Neural cell (in vitro differentiated cells): ENCODE data around the gene ATXN10. TPM values are rescaled to one million over a fixed set of nuclear protein-coding genes. Genes with fewer than 3 reads are reported as not detected.

Experiments
- H2AFZ ChIP-seq: fragments of 200-600, 300-800 bp; sonication (generic), shearing (Covaris generic); 2 replicates; pipeline ENCODE4 v1.6.0; 2014; ENCODE audit warnings: low read depth, mild to moderate bottlenecking, antibody characterized with exemption, low read length, moderate library complexity
- H3F3A ChIP-seq: fragments of 200-600 bp; shearing (Covaris generic); 2 replicates; pipeline ENCODE4 v1.6.1; 2016; ENCODE audit warnings: mild to moderate bottlenecking, moderate library complexity, mixed read lengths, antibody characterized with exemption, low read length; ENCODE audit not compliant: insufficient read depth, poor library complexity, severe bottlenecking
- H3K27ac ChIP-seq: fragments of 200-600, 300-800 bp; sonication (generic), shearing (Covaris generic); 2 replicates; pipeline ENCODE4 v1.5.1; 2014; ENCODE audit warnings: mild to moderate bottlenecking, low read length, moderate library complexity
- H3K27me3 ChIP-seq: fragments of 300-800, 200-600 bp; sonication (generic), shearing (Covaris generic); 2 replicates; pipeline ENCODE4 v1.6.0; 2014; ENCODE audit warnings: mild to moderate bottlenecking, low read depth, low read length, moderate library complexity; ENCODE audit not compliant: insufficient read depth
- H3K36me3 ChIP-seq: fragments of 300-800, 200-600 bp; sonication (generic), shearing (Covaris generic); 2 replicates; pipeline ENCODE4 v1.5.1; 2014; ENCODE audit warnings: mild to moderate bottlenecking, antibody characterized with exemption, low read length, moderate library complexity; ENCODE audit not compliant: insufficient read depth
- H3K4me2 ChIP-seq: fragments of 300-800, 200-600 bp; sonication (generic), shearing (Covaris generic); 2 replicates; pipeline ENCODE4 v1.6.0; 2014; ENCODE audit warnings: mild to moderate bottlenecking, low read length
- H3K4me3 ChIP-seq: fragments of 300-800, 200-600 bp; sonication (generic), shearing (Covaris generic); 2 replicates; pipeline ENCODE4 v1.5.1; 2014; ENCODE audit warnings: mild to moderate bottlenecking, low read length, moderate library complexity
- H3K79me2 ChIP-seq: fragments of 200-600 bp; shearing (Covaris generic); replicated peaks from 2 replicates; pipeline ENCODE4 v1.6.0; 2014; ENCODE audit warnings: mild to moderate bottlenecking, low read length, moderate library complexity; ENCODE audit not compliant: insufficient read depth
- H3K9ac ChIP-seq: fragments of 300-800, 200-600 bp; sonication (generic), shearing (Covaris generic); 2 replicates; pipeline ENCODE4 v1.6.1; 2016; ENCODE audit warnings: mild to moderate bottlenecking, low read length, mixed read lengths
- H3K9me2 ChIP-seq: fragments of 200-600 bp; shearing (Covaris generic); 2 replicates; pipeline ENCODE4 v1.6.1; 2016; ENCODE audit warnings: mild to moderate bottlenecking, low read length, mixed read lengths; ENCODE audit not compliant: insufficient read depth
- H3K9me3 ChIP-seq: fragments of 200-600, 300-800 bp; sonication (generic), shearing (Covaris generic); 2 replicates; pipeline ENCODE4 v1.6.1; 2016; ENCODE audit warnings: mild to moderate bottlenecking, mixed run types, low read length, moderate library complexity, mixed read lengths
- H4K20me1 ChIP-seq: fragments of 200-600 bp; shearing (Covaris generic); 2 replicates; pipeline ENCODE4 v1.6.1; 2016; ENCODE audit warnings: mild to moderate bottlenecking, mixed run types; ENCODE audit not compliant: insufficient read depth
- CTCF ChIP-seq: fragments of 450-650 bp; IDR thresholded peaks from 2 replicates; pipeline ENCODE4 v1.5.1; 2014; ENCODE audit warnings: antibody characterized with exemption, mild to moderate bottlenecking, moderate library complexity; ENCODE audit not compliant: poor library complexity, severe bottlenecking
- EP300 ChIP-seq: fragments of 450-650 bp; conservative IDR thresholded peaks from 2 replicates; pipeline ENCODE4 v1.6.1; 2014; ENCODE audit warnings: antibody characterized with exemption, mild to moderate bottlenecking, moderate library complexity; ENCODE audit not compliant: poor library complexity, severe bottlenecking
- EZH2 ChIP-seq: fragments of 200-600, 300-800 bp; shearing (Covaris generic), sonication (generic); IDR thresholded peaks from 2 replicates; pipeline ENCODE4 v1.6.1; 2014; ENCODE audit warnings: antibody characterized with exemption, low read length, borderline replicate concordance, mild to moderate bottlenecking; ENCODE audit not compliant: insufficient read depth, poor library complexity, severe bottlenecking
- MXI1 ChIP-seq: fragments of 450-650 bp; conservative IDR thresholded peaks from 2 replicates; pipeline ENCODE4 v1.6.1; 2014; ENCODE audit warnings: antibody characterized with exemption, mild to moderate bottlenecking; ENCODE audit not compliant: poor library complexity, severe bottlenecking
- POLR2AphosphoS5 ChIP-seq: IDR thresholded peaks from 2 replicates; pipeline ENCODE4 v1.6.1; 2012
- RAD21 ChIP-seq: fragments of 450-650 bp; conservative IDR thresholded peaks from 2 replicates; pipeline ENCODE4 v1.6.1; 2014; ENCODE audit warnings: antibody characterized with exemption, mild to moderate bottlenecking, moderate library complexity
- REST ChIP-seq: IDR thresholded peaks from 2 replicates; pipeline ENCODE4 v1.6.1; 2012; ENCODE audit warnings: borderline replicate concordance
- SMC3 ChIP-seq: fragments of 450-650 bp; conservative IDR thresholded peaks from 2 replicates; pipeline ENCODE4 v1.6.1; 2014; ENCODE audit warnings: antibody characterized with exemption, mild to moderate bottlenecking, moderate library complexity; ENCODE audit not compliant: poor library complexity
- TAF1 ChIP-seq: IDR thresholded peaks from 2 replicates; pipeline ENCODE4 v1.6.1; 2012; ENCODE audit warnings: low read depth
- polyA plus RNA-seq: library from polyadenylated mRNA; depleted of rRNA; stranded (reverse); fragments of >200 nt; gene quantifications from 2 replicates; pipeline ENCODE4 v1.2.3, GENCODE V29; 2014

The ATXN10 gene
- polyA plus RNA-seq, 1 donor from 2014 or later = 321 TPM

GRCh38 chr22:45707605-45708004 is 36.0 kb downstream of the ATXN10 start:
- Histone ChIP-seq H3K36me3 (peaks cover 12% of the 10 kb centered on the region), H2AFZ (no peak overlapping the region), H3K9me3 (no peaks in the 10 kb centered on the region), H4K20me1 (no peaks in the 10 kb centered on the region), H3K27ac (no peak overlapping the region), H3K9me2 (no peaks in the 10 kb centered on the region), H3F3A (no peaks in the 10 kb centered on the region), H3K4me3 (no peak overlapping the region), H3K9ac (no peak overlapping the region), H3K79me2 (peaks cover 6% of the 10 kb centered on the region), H3K4me2 (no peak overlapping the region), H3K27me3 (no peaks in the 10 kb centered on the region)
- TF ChIP-seq RAD21 = no peak
- no peak for TF ChIP-seq SMC3
- TF ChIP-seq POLR2AphosphoS5 = no peak
- no peak for TF ChIP-seq MXI1
- TF ChIP-seq CTCF = no peak
- no peak for TF ChIP-seq EP300
- TF ChIP-seq REST = no peak
- TF ChIP-seq TAF1 = no peak
- no peak for TF ChIP-seq EZH2

GRCh38 chr22:45708145-45708544 is 36.5 kb downstream of the ATXN10 start:
- H3K4me2 ChIP-seq = no peak overlapping the region
- no peak overlapping the region for H3K27ac ChIP-seq
- no peaks in the 10 kb centered on the region for H3K27me3 ChIP-seq
- no peaks in the 10 kb centered on the region for H3F3A ChIP-seq
- H3K9ac ChIP-seq = no peak overlapping the region
- H2AFZ ChIP-seq = no peak overlapping the region
- peaks cover 6% of the 10 kb centered on the region for H3K79me2 ChIP-seq
- H3K4me3 ChIP-seq = no peak overlapping the region
- TF ChIP-seq EP300 = no peak
- H3K36me3 ChIP-seq = peaks cover 7% of the 10 kb centered on the region
- no peaks in the 10 kb centered on the region for H3K9me3 ChIP-seq
- H4K20me1 ChIP-seq = no peaks in the 10 kb centered on the region
- no peaks in the 10 kb centered on the region for H3K9me2 ChIP-seq
